Lower leg skin (tissue), 4 donors: Measurements from ENCODE around the gene IFT57. TPM values are rescaled to one million over a fixed set of nuclear protein-coding genes. Genes with fewer than 3 reads are reported as not detected.

ENCODE experiments used
- DNase-seq, 2 donors: peaks; one replicate each; pipeline ENCODE4 v3.0.0-alpha.2; 2019; ENCODE audit warnings: low spot score in 2 of 2
- H3K4me3 ChIP-seq: fragments of 200-600 bp; sonication (generic); 2 replicates; pipeline ENCODE4 v1.5.1; 2017; ENCODE audit warnings: mild to moderate bottlenecking, low read depth; ENCODE audit not compliant: poor library complexity, severe bottlenecking
- POLR2A ChIP-seq, 2 donors: fragments of 450-650 bp; IDR thresholded peaks; one replicate each; pipeline ENCODE4 v1.6.1; 2016 to 2017; ENCODE audit warnings: antibody characterized with exemption in 2 of 2, mild to moderate bottlenecking in 1 of 2, moderate library complexity in 1 of 2
- WGBS, 2 donors: methylation state at CpG; one replicate each; pipeline ENCODE4 v1.1.5; 2018; 5-methylcytosine and 5-hydroxymethylcytosine counted together
- intact Hi-C: fragments of 100-400 bp; cut with DNase I; formaldehyde crosslinking; loops from one replicate; pipeline ENCODE4 v1.15.0; 2023; ENCODE audit warnings: low total_unique reads
- total RNA-seq, 4 donors: library from RNA; depleted of rRNA; stranded (reverse); fragments of >200 nt; gene quantifications; one replicate each; pipeline ENCODE4 v1.1.0, GENCODE V29; 2016
- TF ChIP-seq, protein P1 (sequence below), 3 donors: fragments of 450-650 bp; IDR thresholded peaks; one replicate each; pipeline ENCODE4 v1.5.1; 2016; ENCODE audit warnings: antibody characterized with exemption in 3 of 3, mild to moderate bottlenecking in 3 of 3, moderate library complexity in 2 of 3

Gene IFT57
- total RNA-seq, 4 donors from 2014 or later: 22.4 to 35.8 (median 28.1) TPM

DNA sequence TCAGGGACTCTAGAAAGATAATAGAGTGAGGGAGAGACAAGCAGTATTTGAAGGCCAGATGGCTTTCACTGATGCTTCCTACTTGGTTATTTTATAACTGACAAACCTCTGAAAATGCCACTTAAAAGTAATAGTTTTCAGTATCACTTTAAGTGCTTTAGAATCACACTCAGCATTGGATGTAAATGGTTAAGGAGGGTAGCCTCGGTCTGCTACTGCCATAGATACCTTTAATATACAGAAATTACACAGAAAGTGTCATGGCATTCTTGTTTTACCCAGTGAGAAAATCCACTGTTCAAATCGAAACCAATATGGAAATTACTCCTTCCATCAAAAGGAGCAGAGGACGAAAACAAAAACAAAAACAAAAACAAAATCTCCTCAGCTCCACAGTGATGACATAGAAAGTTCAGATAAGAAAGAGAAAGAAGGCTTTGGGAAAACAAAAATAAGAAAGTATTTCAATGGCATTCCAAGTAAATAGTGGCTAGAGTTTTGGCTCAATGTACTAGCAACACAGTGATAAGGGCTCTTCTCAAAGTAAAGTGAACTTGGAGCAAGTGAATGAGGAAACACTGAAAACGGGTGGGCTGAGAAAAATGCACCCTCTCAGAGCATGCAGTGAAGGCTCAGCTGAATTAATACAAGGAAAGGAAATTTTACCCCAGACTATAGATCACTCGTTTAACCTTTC, 88.2 kb downstream of the IFT57 start:
- 81% methylated on average over 5 of the region's 5 CpGs for WGBS, 2 donors
- intact Hi-C loops: no loop called here
- TF ChIP-seq, protein P1, sequence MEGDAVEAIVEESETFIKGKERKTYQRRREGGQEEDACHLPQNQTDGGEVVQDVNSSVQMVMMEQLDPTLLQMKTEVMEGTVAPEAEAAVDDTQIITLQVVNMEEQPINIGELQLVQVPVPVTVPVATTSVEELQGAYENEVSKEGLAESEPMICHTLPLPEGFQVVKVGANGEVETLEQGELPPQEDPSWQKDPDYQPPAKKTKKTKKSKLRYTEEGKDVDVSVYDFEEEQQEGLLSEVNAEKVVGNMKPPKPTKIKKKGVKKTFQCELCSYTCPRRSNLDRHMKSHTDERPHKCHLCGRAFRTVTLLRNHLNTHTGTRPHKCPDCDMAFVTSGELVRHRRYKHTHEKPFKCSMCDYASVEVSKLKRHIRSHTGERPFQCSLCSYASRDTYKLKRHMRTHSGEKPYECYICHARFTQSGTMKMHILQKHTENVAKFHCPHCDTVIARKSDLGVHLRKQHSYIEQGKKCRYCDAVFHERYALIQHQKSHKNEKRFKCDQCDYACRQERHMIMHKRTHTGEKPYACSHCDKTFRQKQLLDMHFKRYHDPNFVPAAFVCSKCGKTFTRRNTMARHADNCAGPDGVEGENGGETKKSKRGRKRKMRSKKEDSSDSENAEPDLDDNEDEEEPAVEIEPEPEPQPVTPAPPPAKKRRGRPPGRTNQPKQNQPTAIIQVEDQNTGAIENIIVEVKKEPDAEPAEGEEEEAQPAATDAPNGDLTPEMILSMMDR (IDR thresholded peaks at IDR 0.05): no peak
- no peak for TF ChIP-seq POLR2A (IDR thresholded peaks at IDR 0.05)
- DNase-seq: no peak
- H3K4me3 ChIP-seq: no peak overlapping the region

DNA sequence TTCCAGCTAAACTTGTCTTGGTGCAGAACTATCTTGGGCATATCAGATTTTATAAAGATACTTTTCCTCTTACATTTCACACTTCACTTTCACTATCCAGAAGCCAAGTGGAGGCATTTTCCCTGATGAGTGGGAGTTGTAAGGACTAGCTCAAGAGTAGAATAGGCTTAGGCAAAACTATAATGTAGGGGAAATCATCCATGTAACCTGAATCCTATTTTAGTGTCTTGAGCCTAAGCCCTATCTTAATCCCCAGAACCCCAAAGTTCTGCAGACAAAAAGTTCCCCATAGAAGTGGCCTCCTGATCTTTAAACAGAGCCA, 89.2 kb downstream of the IFT57 start:
- no peak overlapping the region for H3K4me3 ChIP-seq
- intact Hi-C loops: no loop called here
- no peak for DNase-seq
- no peak for TF ChIP-seq POLR2A (IDR thresholded peaks at IDR 0.05)
- TF ChIP-seq, protein P1 (IDR thresholded peaks at IDR 0.05): no peak

DNA sequence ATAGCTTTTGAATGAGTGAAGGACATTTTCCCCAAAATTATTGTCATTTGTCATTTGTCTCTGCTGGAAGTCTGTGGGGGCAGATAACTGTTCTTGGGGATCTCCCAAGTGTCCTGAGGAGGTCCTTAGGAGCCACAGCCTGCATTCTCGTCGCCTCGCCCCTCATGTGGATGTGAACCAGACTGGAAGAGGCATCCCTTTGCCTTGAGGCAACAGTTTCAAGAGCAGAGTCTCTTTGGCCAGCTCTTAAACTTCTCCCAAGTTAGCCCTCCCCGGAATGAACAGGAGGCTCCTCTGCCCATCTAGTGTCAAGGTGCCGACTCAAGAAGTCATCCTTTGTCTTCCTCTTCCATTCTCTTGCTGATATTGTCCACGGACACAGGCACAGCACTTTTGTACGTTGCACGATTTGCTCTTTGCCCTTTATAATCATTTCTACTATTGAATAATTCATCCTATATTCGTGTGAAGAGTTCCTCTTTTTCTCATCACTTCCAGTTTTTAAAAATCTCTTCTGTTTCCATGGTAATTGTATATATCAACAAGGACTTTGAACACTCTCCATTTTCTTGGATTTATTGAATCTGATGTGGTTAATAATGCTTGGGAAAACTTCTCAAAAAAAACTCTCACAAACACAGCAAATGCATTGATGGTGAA, 90.6 kb downstream of the IFT57 start:
- DNase-seq: no peak
- no peak for TF ChIP-seq POLR2A (IDR thresholded peaks at IDR 0.05)
- TF ChIP-seq, protein P1 (IDR thresholded peaks at IDR 0.05): no peak
- no peak overlapping the region for H3K4me3 ChIP-seq
- intact Hi-C loops: no loop called here
- 48 to 56% methylated on average over 9 of the region's 9 CpGs for WGBS, 2 donors

DNA sequence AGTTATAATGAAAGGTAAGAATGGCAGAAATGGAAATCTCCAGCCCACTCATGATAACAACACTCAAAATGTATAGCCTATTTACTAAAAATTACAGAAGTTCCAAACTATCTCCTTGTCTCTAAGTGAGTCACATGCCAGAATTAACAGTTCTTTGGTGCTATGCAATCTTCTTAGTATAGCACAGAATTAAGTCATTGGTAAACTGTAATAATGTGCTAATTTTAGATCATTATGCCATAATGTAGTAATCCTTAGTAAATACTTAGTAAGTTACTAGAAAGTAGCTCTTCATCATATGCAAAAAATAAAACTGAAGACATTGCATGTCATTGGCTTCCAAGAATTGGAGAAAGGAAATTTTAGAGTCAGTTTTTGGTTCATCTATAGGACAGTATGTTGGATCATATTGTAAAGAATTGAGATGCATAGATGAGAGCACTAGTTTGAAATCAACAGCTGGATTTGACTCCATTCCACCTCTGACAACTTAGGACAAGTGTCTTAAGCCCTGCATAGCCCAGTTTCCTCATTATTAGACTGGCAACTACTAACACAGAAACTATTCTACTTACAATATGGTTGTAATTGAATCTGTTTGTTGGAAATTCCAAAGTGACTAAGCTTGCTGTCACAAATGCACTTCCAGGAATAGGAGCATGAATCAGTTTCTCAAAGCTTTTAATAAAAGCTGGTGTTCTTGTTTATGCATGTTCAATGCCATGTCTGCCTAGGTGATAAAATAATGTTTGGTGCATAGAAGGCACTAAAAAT, 91.3 kb downstream of the IFT57 start:
- TF ChIP-seq POLR2A (IDR thresholded peaks at IDR 0.05): no peak
- TF ChIP-seq, protein P1 (IDR thresholded peaks at IDR 0.05): no peak
- intact Hi-C loops: no loop called here
- no peak for DNase-seq

DNA sequence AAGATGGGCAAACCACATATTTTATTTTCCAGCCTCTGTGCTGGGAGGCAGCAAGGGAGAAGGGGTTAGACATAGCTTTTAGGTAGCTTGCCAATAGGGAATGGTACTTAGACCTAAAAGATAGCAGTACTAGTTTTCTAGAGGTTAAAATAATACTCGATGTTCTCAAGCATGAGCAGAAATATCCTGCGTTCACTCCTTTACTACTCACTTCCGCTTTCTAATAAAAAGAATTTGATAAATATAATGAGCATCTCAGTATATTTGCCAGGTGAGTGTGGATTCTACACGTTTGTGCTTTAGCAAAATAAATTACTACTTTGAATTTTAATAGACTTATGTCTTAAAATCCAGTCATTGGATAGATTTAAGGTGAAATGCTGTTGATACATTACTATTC, 92.0 kb downstream of the IFT57 start:
- no peak for TF ChIP-seq POLR2A (IDR thresholded peaks at IDR 0.05)
- TF ChIP-seq, protein P1 (IDR thresholded peaks at IDR 0.05): no peak
- H3K4me3 ChIP-seq: no peak overlapping the region
- WGBS, 2 donors: 63 to 83% methylated on average over 4 of the region's 4 CpGs
- no peak for DNase-seq
- intact Hi-C loops: no loop called here

More for the DNA sequence above, 91.3 kb downstream of the IFT57 start:
- no peak overlapping the region for H3K4me3 ChIP-seq
